ENCODE results near the gene REEP5.

GRCh38 chr5:112919972-112920371 lies 2.1 kb downstream of the REEP5 start:
- TF ChIP-seq CTCF (IDR thresholded peaks at IDR 0.05) (no peak), POLR2AphosphoS5 (IDR thresholded peaks at IDR 0.05) (no peak), POLR2A (IDR thresholded peaks at IDR 0.05) (no peak)
